ENCODE measurements around the gene ILF3.

ILF3 gene

DNA sequence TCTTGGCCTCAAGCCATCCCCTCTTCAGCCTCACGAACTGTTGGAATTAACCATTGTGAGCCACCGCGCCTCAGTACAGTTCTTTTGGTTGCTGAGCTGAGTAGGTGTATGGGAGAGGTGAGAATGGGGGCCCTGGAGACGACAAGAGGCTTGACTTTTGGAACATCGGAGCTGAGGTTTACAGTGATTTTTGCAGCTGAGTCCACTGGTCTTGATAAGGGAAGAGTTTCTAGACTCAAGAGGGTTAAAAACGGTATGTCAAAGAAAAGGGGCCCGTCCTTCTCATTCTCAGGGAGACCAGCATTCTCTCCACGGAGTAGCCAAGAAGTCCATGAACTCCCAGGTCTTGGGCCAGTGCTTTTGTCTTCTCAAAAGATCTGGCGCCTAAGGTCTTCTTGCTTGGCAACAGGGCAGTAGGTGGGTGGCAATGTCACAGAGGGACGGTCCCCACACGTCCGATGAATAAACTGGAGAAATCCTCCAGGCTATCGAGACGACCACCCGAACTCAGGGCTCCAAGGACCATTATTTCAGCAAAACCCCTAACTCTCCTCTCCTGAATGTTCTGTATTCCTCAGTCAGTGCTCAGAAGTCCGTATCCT is 40.7 kb downstream of the ILF3 start:
- Histone ChIP-seq H3K4me1 (ENCODE audit: control insufficient read depth in 1 of 2, insufficient read depth in 1 of 2, low read depth in 1 of 2, low read length in 1 of 2) (peaks cover 11 to 14% of the 10 kb centered on the region in 2 experiments), H3K27me3 (peaks cover 39% of the 10 kb centered on the region), H3K4me3 (ENCODE audit: low read depth in 1 of 2, low read length in 1 of 2) (no peak overlapping the region), H3K9me3 (no peaks in the 10 kb centered on the region), H3K36me3 (peaks cover 30% of the 10 kb centered on the region), H3K27ac (no peak overlapping the region)
- TF ChIP-seq, protein P1, sequence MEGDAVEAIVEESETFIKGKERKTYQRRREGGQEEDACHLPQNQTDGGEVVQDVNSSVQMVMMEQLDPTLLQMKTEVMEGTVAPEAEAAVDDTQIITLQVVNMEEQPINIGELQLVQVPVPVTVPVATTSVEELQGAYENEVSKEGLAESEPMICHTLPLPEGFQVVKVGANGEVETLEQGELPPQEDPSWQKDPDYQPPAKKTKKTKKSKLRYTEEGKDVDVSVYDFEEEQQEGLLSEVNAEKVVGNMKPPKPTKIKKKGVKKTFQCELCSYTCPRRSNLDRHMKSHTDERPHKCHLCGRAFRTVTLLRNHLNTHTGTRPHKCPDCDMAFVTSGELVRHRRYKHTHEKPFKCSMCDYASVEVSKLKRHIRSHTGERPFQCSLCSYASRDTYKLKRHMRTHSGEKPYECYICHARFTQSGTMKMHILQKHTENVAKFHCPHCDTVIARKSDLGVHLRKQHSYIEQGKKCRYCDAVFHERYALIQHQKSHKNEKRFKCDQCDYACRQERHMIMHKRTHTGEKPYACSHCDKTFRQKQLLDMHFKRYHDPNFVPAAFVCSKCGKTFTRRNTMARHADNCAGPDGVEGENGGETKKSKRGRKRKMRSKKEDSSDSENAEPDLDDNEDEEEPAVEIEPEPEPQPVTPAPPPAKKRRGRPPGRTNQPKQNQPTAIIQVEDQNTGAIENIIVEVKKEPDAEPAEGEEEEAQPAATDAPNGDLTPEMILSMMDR (IDR thresholded peaks at IDR 0.05): no peak

DNA sequence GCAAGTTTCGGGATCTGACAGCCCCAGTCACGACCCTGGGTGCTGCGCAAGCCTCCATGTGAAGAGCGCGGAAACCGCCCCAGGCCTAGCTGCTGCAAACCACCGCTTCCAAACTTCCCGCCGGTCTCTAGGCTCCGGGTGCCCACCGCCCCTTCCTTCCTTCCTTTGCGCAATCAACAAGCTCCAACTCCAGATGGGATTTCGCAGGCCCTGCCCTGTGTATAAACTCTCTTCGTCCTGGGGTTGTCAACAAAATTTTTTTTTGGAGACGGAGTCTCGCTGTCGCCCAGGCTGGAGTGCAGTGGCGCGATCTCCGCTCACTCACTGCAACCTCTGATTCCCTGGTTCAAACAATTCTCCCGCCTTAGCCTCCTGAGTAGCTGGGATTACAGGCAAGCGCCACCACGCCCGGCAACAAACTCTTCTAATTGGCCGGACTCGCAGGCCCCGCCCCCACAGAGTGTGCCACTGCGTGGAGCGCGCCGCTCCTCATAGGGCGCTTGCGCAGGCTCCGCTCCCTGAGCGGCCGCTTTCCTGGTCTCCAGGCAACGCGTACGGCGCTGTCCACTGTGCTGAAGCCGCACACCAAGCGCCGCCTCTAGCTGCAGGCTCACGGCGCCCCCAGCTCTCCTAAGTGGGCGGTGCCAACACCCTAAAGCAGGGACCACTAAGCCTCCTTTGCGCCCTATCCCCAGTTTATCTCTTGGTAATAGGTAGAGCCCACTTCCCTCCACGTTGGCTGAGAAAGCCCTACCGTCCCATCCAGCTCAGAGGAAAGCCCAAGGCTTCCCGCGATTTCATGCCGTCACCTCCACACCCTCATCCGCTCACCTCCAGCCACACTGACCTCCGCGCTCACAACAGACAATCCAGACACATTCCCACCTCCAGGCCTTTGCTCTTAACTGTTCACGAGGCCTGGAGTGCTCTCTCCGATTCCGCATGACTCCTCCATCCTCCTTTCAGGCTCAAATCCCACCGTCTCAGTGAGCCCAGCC is 41.6 kb downstream of the ILF3 start:
- Histone ChIP-seq H3K9me3 (no peaks in the 10 kb centered on the region), H3K27ac (no peak overlapping the region), H3K4me3 (ENCODE audit: low read depth in 1 of 2, low read length in 1 of 2) (peak overlapping the region; percentile 43 to 60), H3K4me1 (ENCODE audit: control insufficient read depth in 1 of 2, insufficient read depth in 1 of 2, low read depth in 1 of 2, low read length in 1 of 2) (peaks cover 11 to 14% of the 10 kb centered on the region in 2 experiments), H3K36me3 (peaks cover 21% of the 10 kb centered on the region), H3K27me3 (peaks cover 39% of the 10 kb centered on the region)
- TF ChIP-seq, protein P1 (IDR thresholded peaks at IDR 0.05): no peak

DNA sequence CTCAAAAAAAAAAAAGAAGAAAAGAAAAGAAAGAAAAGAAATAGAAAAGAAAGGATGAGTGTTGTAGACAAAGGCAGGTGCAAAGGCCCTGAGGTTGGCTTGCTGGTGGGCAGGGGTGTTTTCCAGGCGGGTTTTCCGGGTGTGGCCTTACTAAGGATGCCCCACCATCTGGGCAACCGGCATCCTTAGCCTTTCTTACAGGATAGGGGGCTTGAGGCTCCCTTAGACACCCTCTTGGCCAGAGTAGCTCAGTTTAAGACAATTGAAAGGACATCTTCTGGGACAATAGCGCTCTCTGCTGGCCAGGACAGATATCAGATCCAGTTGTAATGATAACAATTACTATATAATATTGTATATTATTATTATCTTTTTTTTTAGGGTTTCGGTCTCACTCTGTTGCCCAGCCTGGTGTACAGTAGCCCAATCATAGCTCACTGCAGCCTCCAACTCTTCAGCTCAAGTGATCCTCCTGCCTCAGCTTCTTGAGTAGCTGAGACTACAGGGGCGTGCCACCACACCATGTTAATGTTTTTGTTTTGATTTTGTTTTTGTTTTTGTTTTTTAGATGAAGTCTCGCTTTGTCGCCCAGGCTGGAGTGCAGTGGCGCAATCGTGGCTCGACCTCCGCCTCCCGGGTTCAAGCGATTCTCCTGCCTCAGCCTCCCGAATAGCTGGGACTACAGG is 45.6 kb downstream of the ILF3 start:
- TF ChIP-seq, protein P1 (IDR thresholded peaks at IDR 0.05): peak; percentile 53
- Histone ChIP-seq H3K27me3 (peaks cover 37% of the 10 kb centered on the region), H3K4me1 (ENCODE audit: control insufficient read depth in 1 of 2, insufficient read depth in 1 of 2, low read depth in 1 of 2, low read length in 1 of 2) (peaks cover 26 to 29% of the 10 kb centered on the region in 2 experiments), H3K36me3 (no peaks in the 10 kb centered on the region), H3K4me3 (ENCODE audit: low read depth in 1 of 2, low read length in 1 of 2) (no peak overlapping the region), H3K27ac (no peak overlapping the region), H3K9me3 (no peaks in the 10 kb centered on the region)

DNA sequence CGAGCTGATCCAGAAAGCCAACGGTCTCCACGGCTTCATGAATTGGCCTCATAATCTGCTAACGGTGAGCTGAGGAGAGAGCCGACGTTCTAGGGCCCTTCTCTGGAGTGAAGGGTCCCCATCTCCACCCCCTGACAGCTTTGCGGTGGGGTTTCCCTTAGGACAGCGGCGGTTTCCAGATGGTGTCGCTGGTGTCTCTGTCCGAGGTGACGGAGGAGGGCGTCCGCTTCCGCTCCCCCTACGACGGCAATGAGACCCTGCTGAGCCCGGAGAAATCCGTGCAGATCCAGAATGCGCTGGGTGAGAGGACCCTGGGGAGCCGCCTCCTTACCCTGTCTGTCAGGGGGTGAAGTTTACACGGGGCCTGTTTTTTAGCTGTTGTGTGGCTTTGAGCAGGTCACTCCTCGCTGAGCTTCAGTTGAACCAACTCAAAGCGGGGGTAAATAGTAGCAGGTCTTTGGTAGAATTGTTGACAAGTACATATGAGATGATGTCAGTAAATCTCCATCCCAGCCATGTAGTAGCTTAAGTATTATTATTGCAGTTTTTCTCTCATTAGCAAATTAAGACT is 47.9 kb downstream of the ILF3 start:
- TF ChIP-seq, protein P1 (IDR thresholded peaks at IDR 0.05): no peak
- Histone ChIP-seq H3K27me3 (peaks cover 15% of the 10 kb centered on the region), H3K36me3 (no peaks in the 10 kb centered on the region), H3K4me3 (ENCODE audit: low read depth in 1 of 2, low read length in 1 of 2) (peak overlapping the region; percentile 63 to 67), H3K4me1 (ENCODE audit: control insufficient read depth in 1 of 2, insufficient read depth in 1 of 2, low read depth in 1 of 2, low read length in 1 of 2) (peaks cover 15% of the 10 kb centered on the region in 2 experiments), H3K9me3 (no peaks in the 10 kb centered on the region), H3K27ac (no peak overlapping the region)

DNA sequence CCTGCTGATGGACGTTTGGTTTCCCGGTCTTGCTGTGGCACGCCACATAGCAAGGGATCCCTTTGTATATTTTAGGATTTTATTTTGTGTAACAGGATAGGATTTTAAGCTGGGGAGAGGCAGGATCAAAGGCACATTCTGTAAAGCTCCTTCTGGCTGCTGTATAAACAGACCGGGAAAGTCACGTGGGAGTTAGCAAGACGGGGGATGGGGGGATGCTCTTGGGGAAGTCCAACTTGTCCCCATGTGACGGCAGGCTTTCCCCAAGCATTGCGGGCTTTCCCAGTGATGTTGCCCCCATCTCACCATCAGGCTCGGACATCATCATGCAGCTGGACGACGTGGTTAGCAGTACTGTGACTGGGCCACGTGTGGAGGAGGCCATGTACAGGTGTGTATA is 52.8 kb downstream of the ILF3 start:
- Histone ChIP-seq H3K9me3 (no peaks in the 10 kb centered on the region), H3K4me1 (ENCODE audit: control insufficient read depth in 1 of 2, insufficient read depth in 1 of 2, low read depth in 1 of 2, low read length in 1 of 2) (peaks cover 3% of the 10 kb centered on the region in 2 experiments), H3K36me3 (no peaks in the 10 kb centered on the region), H3K4me3 (ENCODE audit: low read depth in 1 of 2, low read length in 1 of 2) (no peak overlapping the region), H3K27ac (no peak overlapping the region), H3K27me3 (no peaks in the 10 kb centered on the region)
- TF ChIP-seq, protein P1 (IDR thresholded peaks at IDR 0.05): no peak

Data from neutrophil (primary cell).